HCT116 (cell line): ENCODE results near the gene SIRPB1. TPM values are rescaled to one million over a fixed set of nuclear protein-coding genes. Genes with fewer than 3 reads are reported as not detected.
"Not testable (repeated sequence)": the region's sequence is repeated elsewhere in the genome, so short reads cannot be mapped to it uniquely, and the experiment has no call there.

Experiments
- ATAC-seq: fragments of 200-7000 bp; cut with Tn5 transposase; 2 replicates; pipeline ENCODE4 v1.9.1; 2020; ENCODE audit warnings: mild to moderate bottlenecking, moderate library complexity
- BruUV-seq: library from RNA; stranded (reverse); fragments of 400-500 nt; replicated peaks from 2 replicates; lab custom pipeline; 2021; lab: Mats Ljungman, UMichigan
- CTCF ChIA-PET: fragments of 300-600 bp; sonication (Branson Sonifier 250); formaldehyde crosslinking; loops from one replicate; lab custom pipeline; 2021; ENCODE audit warnings: antibody characterized with exemption; lab: Charles Lee
- POLR2A ChIA-PET: fragments of 300-600, 350-600 bp; sonication (Branson Sonifier 250); formaldehyde crosslinking; loops from one replicate; lab custom pipeline; 2021; ENCODE audit warnings: antibody characterized with exemption; lab: Charles Lee
- RAD21 ChIA-PET, 2 experiments: fragments of 300-600 bp; sonication (Branson Sonifier 250); formaldehyde crosslinking; loops; one replicate each; lab custom pipeline; 2023; ENCODE audit warnings: low total read pairs in 2 of 2; ENCODE audit not compliant: uncharacterized antibody in 2 of 2, unreplicated experiment in 2 of 2, low non-redundant PET in 1 of 2; lab: Charles Lee
- DNase-seq: peaks from one replicate; pipeline ENCODE4 v3.0.0-alpha.2; 2010; ENCODE audit warnings: low read depth, low spot score
- H2AFZ ChIP-seq: fragments of 200-600 bp; shearing (Covaris generic), sonication (generic); 2 replicates; pipeline ENCODE4 v1.6.1; 2017; ENCODE audit warnings: low read depth, mixed run types, mixed read lengths, antibody characterized with exemption, low read length; ENCODE audit not compliant: poor library complexity, severe bottlenecking
- H3K27ac ChIP-seq: 2 replicates; pipeline ENCODE4 v1.5.1; 2012; ENCODE audit warnings: low read depth, low read length
- H3K27me3 ChIP-seq: fragments of 200-600 bp; sonication (generic); 2 replicates; pipeline ENCODE4 v1.6.1; 2016; ENCODE audit warnings: mixed run types, low read length, mixed read lengths; ENCODE audit not compliant: insufficient read depth
- H3K36me3 ChIP-seq, 2 experiments: fragments of 200-500 bp in 1 of 2; fragments of 200-600 bp in 1 of 2; sonication (Bioruptor generic) in 1 of 2; sonication (generic) in 1 of 2; 2 replicates each; pipeline versions ENCODE4 v1.5.1 to v1.6.1; 2014 to 2016; ENCODE audit warnings: low read length in 2 of 2, inconsistent platforms in 1 of 2, mixed read lengths in 1 of 2, mixed run types in 1 of 2; ENCODE audit not compliant: insufficient read depth in 2 of 2, control insufficient read depth in 1 of 2
- H3K4me1 ChIP-seq, 2 experiments: fragments of 200-600 bp in 1 of 2; sonication (generic) in 1 of 2; 2 replicates each; pipeline versions ENCODE4 v1.5.1 to v1.6.1; 2012 to 2017; ENCODE audit warnings: low read length in 2 of 2, inconsistent platforms in 1 of 2, mild to moderate bottlenecking in 1 of 2, mixed read lengths in 1 of 2, mixed run types in 1 of 2, moderate library complexity in 1 of 2; ENCODE audit not compliant: insufficient read depth in 2 of 2, control insufficient read depth in 1 of 2
- H3K4me2 ChIP-seq: fragments of 200-600 bp; sonication (generic); 2 replicates; pipeline ENCODE4 v1.6.1; 2017; ENCODE audit warnings: mixed run types, low read length, mixed read lengths
- H3K4me3 ChIP-seq, 2 experiments: fragments of 200-600 bp in 1 of 2; sonication (generic) in 1 of 2; replicated peaks in 1 of 2; 2 replicates each; pipeline ENCODE4 v1.5.1; 2011 to 2016; ENCODE audit warnings: low read length in 2 of 2, control low read depth in 1 of 2, low read depth in 1 of 2, mild to moderate bottlenecking in 1 of 2, mixed read lengths in 1 of 2, mixed run types in 1 of 2
- H3K79me2 ChIP-seq: fragments of 200-600 bp; sonication (generic); 2 replicates; pipeline ENCODE4 v1.6.1; 2017; ENCODE audit warnings: mild to moderate bottlenecking, mixed run types, low read length, moderate library complexity, mixed read lengths; ENCODE audit not compliant: insufficient read depth
- H3K9ac ChIP-seq: fragments of 200-600 bp; sonication (generic); 2 replicates; pipeline ENCODE4 v1.6.1; 2016; ENCODE audit warnings: low read length, mixed read lengths
- H3K9me2 ChIP-seq: fragments of 200-600 bp; sonication (generic), shearing (Covaris generic); 2 replicates; pipeline ENCODE4 v1.6.1; 2017; ENCODE audit warnings: mixed run types, mild to moderate bottlenecking, moderate library complexity; ENCODE audit not compliant: insufficient read depth
- H3K9me3 ChIP-seq, 2 experiments: fragments of 200-500 bp in 1 of 2; fragments of 200-600 bp in 1 of 2; sonication (Bioruptor generic) in 1 of 2; sonication (generic) in 1 of 2; 2 replicates each; pipeline ENCODE4 v1.6.1; 2014 to 2017; ENCODE audit warnings: low read length in 2 of 2, mixed read lengths in 2 of 2, inconsistent platforms in 1 of 2, low read depth in 1 of 2, mild to moderate bottlenecking in 1 of 2, mixed run types in 1 of 2, moderate library complexity in 1 of 2; ENCODE audit not compliant: control insufficient read depth in 1 of 2, insufficient read depth in 1 of 2
- H4K20me1 ChIP-seq: fragments of 200-600 bp; sonication (generic), shearing (Covaris generic); 2 replicates; pipeline ENCODE4 v1.6.1; 2017; ENCODE audit warnings: mixed run types, mild to moderate bottlenecking, moderate library complexity; ENCODE audit not compliant: insufficient read depth
- EGR1 ChIP-seq: IDR thresholded peaks from 2 replicates; pipeline ENCODE4 v1.6.1; 2012; ENCODE audit warnings: low read depth
- ELF1 ChIP-seq: IDR thresholded peaks from 2 replicates; pipeline ENCODE4 v1.6.1; 2012; ENCODE audit warnings: low read depth, borderline replicate concordance
- EZH2phosphoT487 ChIP-seq: fragments of 200-600 bp; IDR thresholded peaks from 2 replicates; pipeline ENCODE4 v1.6.1; 2018; ENCODE audit warnings: antibody characterized with exemption, borderline replicate concordance
- POLR2AphosphoS5 ChIP-seq: IDR thresholded peaks from 2 replicates; pipeline ENCODE4 v1.6.1; 2011; ENCODE audit warnings: mild to moderate bottlenecking, low read depth, low read length, moderate library complexity
- RAD21 ChIP-seq: IDR thresholded peaks from 2 replicates; pipeline ENCODE4 v1.6.1; 2012; ENCODE audit warnings: low read depth, mild to moderate bottlenecking
- SIN3A ChIP-seq: IDR thresholded peaks from 2 replicates; pipeline ENCODE4 v1.6.1; 2012; ENCODE audit warnings: low read depth
- SP1 ChIP-seq: IDR thresholded peaks from 2 replicates; pipeline ENCODE4 v1.6.1; 2012; ENCODE audit warnings: low read depth
- YY1 ChIP-seq: IDR thresholded peaks from 2 replicates; pipeline ENCODE4 v1.6.1; 2011; ENCODE audit warnings: low read length, low read depth, moderate library complexity, mild to moderate bottlenecking; ENCODE audit not compliant: insufficient replicate concordance; ENCODE audit errors: extremely low read depth
- ZFX ChIP-seq: fragments of 450-650 bp; IDR thresholded peaks from 2 replicates; pipeline ENCODE4 v1.6.1; 2017
- ZNF274 ChIP-seq: fragments of 200-500 bp; sonication (Bioruptor generic); IDR thresholded peaks from 2 replicates; pipeline ENCODE4 v1.6.1; 2014; ENCODE audit warnings: mild to moderate bottlenecking, low read depth, low read length, inconsistent platforms
- intact Hi-C: fragments of 100-400 bp; cut with micrococcal nuclease; formaldehyde crosslinking; loops from 2 replicates; pipeline ENCODE4 v1.10.0; 2022
- total RNA-seq: library from RNA; stranded (reverse); gene quantifications from one replicate; pipeline ENCODE4 v1.2.1, GENCODE V29; 2021; ENCODE audit not compliant: unreplicated experiment
- TF ChIP-seq, protein P1 (sequence below): IDR thresholded peaks from 2 replicates; pipeline ENCODE4 v1.6.1; 2012; ENCODE audit warnings: low read depth

Gene SIRPB1
- total RNA-seq, 1 experiment from 2014 or later, result 1.9 TPM

DNA sequence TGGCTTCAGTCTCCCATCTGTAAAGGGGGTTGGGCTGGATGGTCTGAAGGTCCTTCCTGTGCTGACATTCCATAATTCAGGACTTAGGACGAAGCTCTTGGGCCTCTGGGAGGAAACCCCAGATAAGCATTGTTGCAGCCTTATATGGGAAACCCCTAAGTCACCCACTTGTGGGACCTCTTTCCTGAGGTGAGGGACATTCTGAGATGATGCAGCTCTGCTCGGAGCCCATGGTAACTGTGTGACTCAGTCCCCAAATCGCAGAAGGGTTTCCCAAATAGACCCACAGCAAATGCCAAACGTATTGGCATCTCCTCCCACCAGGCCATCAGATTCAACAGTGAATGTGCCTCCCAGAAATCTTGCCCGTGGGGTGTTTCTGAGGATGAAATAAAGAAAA lies 9.4 kb downstream of the SIRPB1 start:
- H3K4me2 ChIP-seq, H2AFZ ChIP-seq, H3K27ac ChIP-seq, H3K9ac ChIP-seq, CTCF ChIA-PET, RAD21 ChIA-PET, H3K79me2 ChIP-seq, H3K9me3 ChIP-seq, H3K4me1 ChIP-seq, H3K4me3 ChIP-seq, DNase-seq, intact Hi-C loops, POLR2A ChIA-PET, H4K20me1 ChIP-seq, H3K27me3 ChIP-seq, H3K9me2 ChIP-seq, BruUV-seq, ATAC-seq, H3K36me3 ChIP-seq: not testable (repeated sequence)

DNA sequence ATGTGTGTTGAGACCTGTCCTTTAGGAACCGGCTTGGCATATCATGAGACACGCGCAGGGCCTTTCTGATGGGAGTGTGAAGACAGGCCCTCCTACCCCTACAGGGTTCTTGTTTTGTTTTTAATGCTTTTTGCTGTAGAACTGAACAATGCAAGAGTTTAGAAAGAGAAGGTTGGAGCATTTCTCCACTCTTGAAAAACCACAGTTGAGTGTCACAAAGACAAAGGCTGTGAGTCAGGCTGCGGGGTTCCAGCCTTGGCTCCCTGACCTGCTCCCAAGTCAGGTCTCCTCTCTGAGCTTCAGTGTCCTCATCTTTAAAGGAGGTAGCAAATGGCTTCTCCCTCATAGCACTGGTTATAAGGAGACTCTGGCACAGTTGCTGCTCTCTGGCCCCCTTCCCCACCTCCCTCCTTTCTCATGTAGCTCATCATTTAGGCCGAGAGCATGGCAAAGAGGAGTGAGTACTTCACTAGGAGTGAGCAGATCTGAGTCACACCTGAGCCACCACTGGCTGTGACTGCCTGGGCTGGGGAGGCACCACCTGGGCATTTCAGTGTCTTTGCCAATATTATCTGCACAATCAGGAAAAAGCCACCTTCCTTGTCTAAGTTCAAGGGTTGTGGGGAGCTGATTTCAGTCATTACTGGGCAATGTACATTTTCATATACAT lies 11.0 kb downstream of the SIRPB1 start:
- H4K20me1 ChIP-seq, RAD21 ChIA-PET, intact Hi-C loops, H3K27me3 ChIP-seq, H3K4me1 ChIP-seq, H3K9ac ChIP-seq, H3K79me2 ChIP-seq, H3K9me3 ChIP-seq, BruUV-seq, DNase-seq, H3K4me3 ChIP-seq, POLR2A ChIA-PET, H3K9me2 ChIP-seq, CTCF ChIA-PET, ATAC-seq, H3K4me2 ChIP-seq, H2AFZ ChIP-seq, H3K27ac ChIP-seq, H3K36me3 ChIP-seq: not testable (repeated sequence)

- H3K4me3 ChIP-seq, result no peak overlapping the region
- CTCF ChIA-PET, result no interaction called here
- RAD21 ChIA-PET, result no interaction called here
- no peaks in the 10 kb centered on the region for H3K9me2 ChIP-seq
- H3K79me2 ChIP-seq, result no peaks in the 10 kb centered on the region
- ATAC-seq (no peak), DNase-seq (no peak)
- no peaks in the 10 kb centered on the region for H3K36me3 ChIP-seq
- no peak overlapping the region for H2AFZ ChIP-seq
- H3K4me2 ChIP-seq, result no peak overlapping the region
- no peak overlapping the region for H3K9ac ChIP-seq
- H4K20me1 ChIP-seq, result no peaks in the 10 kb centered on the region
- intact Hi-C loops, result no loop called here
- no peaks in the 10 kb centered on the region for H3K9me3 ChIP-seq
- no peaks in the 10 kb centered on the region for H3K27me3 ChIP-seq
- H3K4me1 ChIP-seq, result no peaks in the 10 kb centered on the region
- no peak overlapping the region for H3K27ac ChIP-seq
- no TSS peak for BruUV-seq
- POLR2A ChIA-PET, result no interaction called here
- TF ChIP-seq ZNF274, result no peak
- TF ChIP-seq RAD21, result no peak
- TF ChIP-seq POLR2AphosphoS5, result no peak
- no peak for TF ChIP-seq EGR1
- TF ChIP-seq ELF1, result no peak
- TF ChIP-seq ZFX, result no peak
- no peak for TF ChIP-seq SIN3A
- TF ChIP-seq YY1, result no peak
- TF ChIP-seq, protein P1, sequence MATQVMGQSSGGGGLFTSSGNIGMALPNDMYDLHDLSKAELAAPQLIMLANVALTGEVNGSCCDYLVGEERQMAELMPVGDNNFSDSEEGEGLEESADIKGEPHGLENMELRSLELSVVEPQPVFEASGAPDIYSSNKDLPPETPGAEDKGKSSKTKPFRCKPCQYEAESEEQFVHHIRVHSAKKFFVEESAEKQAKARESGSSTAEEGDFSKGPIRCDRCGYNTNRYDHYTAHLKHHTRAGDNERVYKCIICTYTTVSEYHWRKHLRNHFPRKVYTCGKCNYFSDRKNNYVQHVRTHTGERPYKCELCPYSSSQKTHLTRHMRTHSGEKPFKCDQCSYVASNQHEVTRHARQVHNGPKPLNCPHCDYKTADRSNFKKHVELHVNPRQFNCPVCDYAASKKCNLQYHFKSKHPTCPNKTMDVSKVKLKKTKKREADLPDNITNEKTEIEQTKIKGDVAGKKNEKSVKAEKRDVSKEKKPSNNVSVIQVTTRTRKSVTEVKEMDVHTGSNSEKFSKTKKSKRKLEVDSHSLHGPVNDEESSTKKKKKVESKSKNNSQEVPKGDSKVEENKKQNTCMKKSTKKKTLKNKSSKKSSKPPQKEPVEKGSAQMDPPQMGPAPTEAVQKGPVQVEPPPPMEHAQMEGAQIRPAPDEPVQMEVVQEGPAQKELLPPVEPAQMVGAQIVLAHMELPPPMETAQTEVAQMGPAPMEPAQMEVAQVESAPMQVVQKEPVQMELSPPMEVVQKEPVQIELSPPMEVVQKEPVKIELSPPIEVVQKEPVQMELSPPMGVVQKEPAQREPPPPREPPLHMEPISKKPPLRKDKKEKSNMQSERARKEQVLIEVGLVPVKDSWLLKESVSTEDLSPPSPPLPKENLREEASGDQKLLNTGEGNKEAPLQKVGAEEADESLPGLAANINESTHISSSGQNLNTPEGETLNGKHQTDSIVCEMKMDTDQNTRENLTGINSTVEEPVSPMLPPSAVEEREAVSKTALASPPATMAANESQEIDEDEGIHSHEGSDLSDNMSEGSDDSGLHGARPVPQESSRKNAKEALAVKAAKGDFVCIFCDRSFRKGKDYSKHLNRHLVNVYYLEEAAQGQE, result no peak
- TF ChIP-seq EZH2phosphoT487, result no peak
- no peak for TF ChIP-seq SP1
Observed at GRCh38 chr20:1600736-1601135, 19.1 kb downstream of the SIRPB1 start.
